SH-SY5Y (cell line): Measurements from ENCODE around the gene HDHD3.

Experiments used
- GATA2 ChIP-seq: IDR thresholded peaks from 2 replicates; pipeline ENCODE4 v1.6.1; 2011; ENCODE audit warnings: mild to moderate bottlenecking, low read depth, low read length
- GATA3 ChIP-seq: IDR thresholded peaks from 2 replicates; pipeline ENCODE4 v1.6.1; 2011; ENCODE audit warnings: low read depth, mild to moderate bottlenecking, low read length, moderate library complexity

- no peak for TF ChIP-seq GATA3
- TF ChIP-seq GATA2 = no peak
Measured at GRCh38 chr9:113375057-113376023, 1.4 kb downstream of the HDHD3 start.
